ENCODE data around the gene IRAK1. TPM values are rescaled to one million over a fixed set of nuclear protein-coding genes. Genes with fewer than 3 reads are reported as not detected.
A peak's percentile ranks its signal among the peaks of the same experiment; 100 is the strongest.
"Not testable (repeated sequence)": the region's sequence is repeated elsewhere in the genome, so short reads cannot be mapped to it uniquely, and the experiment has no call there.

Gene IRAK1
- total and polyA plus RNA-seq, 9 donors, result 20.7 to 62.8 (median 53.9) TPM

- 82% methylated on average over 15 of the region's 17 CpGs for WGBS (ENCODE audit: insufficient coverage)
- Histone ChIP-seq H3K27me3 (ENCODE audit: control insufficient read depth, insufficient read depth, low read length) (peaks cover 60% of the 10 kb centered on the region), H3K4me1 (ENCODE audit: control insufficient read depth, insufficient read depth, low read length) (peaks cover 3% of the 10 kb centered on the region), H3K4me3 (ENCODE audit: low read length) (no peak overlapping the region), H3K36me3 (ENCODE audit: control insufficient read depth, insufficient read depth, low read length) (peaks cover 3% of the 10 kb centered on the region), H3K9me3 (replicated peaks; ENCODE audit: control insufficient read depth, low read depth, low read length) (no peaks in the 10 kb centered on the region), H3K27ac (ENCODE audit: low read length) (no peak overlapping the region)
- peak; percentile 43 for DNase-seq
Measured at GRCh38 chrX:154002215-154002719, 17.4 kb downstream of the IRAK1 start.

DNA sequence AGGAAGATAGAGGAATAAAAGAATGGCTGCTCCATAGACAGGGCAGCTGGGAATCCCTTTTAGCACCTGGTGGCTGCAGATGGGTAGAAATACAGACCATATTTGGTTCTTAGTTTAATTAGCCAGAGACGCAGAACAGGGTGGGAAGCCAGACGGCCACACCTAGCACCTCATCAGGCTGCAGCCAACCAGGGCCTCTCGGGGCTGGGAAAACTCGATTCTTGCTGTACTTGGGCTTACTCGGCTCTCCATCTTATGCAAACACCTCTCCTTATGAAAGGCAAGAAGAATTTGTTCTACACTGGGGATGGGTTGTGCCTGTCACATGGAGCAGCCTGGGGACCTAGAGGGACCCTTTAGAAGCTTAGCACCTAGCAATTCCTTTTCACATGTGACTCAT, 19.7 kb downstream of the IRAK1 start:
- Histone ChIP-seq H3K27me3 (ENCODE audit: control insufficient read depth, insufficient read depth, low read length) (peaks cover 52% of the 10 kb centered on the region), H3K36me3 (ENCODE audit: control insufficient read depth, insufficient read depth, low read length) (no peaks in the 10 kb centered on the region), H3K4me1 (ENCODE audit: control insufficient read depth, insufficient read depth, low read length) (peaks cover 3% of the 10 kb centered on the region), H3K4me3 (ENCODE audit: low read length) (no peak overlapping the region), H3K27ac (ENCODE audit: low read length) (no peak overlapping the region), H3K9me3 (replicated peaks; ENCODE audit: control insufficient read depth, low read depth, low read length) (no peaks in the 10 kb centered on the region)
- no peak for DNase-seq
- WGBS (ENCODE audit: insufficient coverage), result 51% methylated on average over 3 of the region's 5 CpGs

DNA sequence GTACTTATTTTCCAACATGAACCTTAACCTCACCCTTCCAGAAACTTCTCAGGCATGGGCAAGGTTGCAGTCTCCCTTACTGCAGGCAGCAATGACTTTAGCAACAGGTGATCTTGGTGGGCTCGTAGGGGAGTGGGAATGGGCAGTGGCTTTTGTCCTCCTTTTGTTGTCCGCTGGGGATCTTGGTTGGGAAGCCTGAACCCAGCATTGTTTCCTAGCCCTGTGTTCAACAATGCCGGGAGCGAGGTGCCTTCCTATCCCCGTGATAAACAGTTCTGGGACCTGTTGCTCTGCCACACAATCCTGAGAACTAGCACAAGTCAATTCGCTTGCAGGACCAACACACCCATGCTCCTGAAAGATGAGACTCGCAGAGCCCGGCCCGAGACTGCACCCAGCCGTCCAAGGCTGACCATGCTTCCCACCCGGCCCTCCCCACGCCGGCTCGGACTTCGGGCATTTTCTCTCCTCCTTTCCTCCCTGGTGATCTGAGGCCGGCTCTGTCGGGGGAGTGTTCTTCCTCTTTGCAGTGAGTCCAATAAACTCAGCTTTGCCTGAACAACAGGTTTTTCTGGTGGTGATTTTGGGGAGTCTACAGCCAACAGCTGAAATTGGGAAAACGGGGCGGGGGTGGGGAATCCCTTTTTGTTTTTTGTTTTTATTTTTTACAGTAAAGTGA, 20.2 kb downstream of the IRAK1 start:
- Histone ChIP-seq H3K27me3 (ENCODE audit: control insufficient read depth, insufficient read depth, low read length) (peaks cover 55% of the 10 kb centered on the region), H3K27ac (ENCODE audit: low read length) (no peak overlapping the region), H3K4me3 (ENCODE audit: low read length) (no peak overlapping the region), H3K9me3 (replicated peaks; ENCODE audit: control insufficient read depth, low read depth, low read length) (no peaks in the 10 kb centered on the region), H3K36me3 (ENCODE audit: control insufficient read depth, insufficient read depth, low read length) (no peaks in the 10 kb centered on the region), H3K4me1 (ENCODE audit: control insufficient read depth, insufficient read depth, low read length) (peaks cover 3% of the 10 kb centered on the region)
- DNase-seq, result no peak
- 71% methylated on average over 11 of the region's 19 CpGs for WGBS (ENCODE audit: insufficient coverage)

DNA sequence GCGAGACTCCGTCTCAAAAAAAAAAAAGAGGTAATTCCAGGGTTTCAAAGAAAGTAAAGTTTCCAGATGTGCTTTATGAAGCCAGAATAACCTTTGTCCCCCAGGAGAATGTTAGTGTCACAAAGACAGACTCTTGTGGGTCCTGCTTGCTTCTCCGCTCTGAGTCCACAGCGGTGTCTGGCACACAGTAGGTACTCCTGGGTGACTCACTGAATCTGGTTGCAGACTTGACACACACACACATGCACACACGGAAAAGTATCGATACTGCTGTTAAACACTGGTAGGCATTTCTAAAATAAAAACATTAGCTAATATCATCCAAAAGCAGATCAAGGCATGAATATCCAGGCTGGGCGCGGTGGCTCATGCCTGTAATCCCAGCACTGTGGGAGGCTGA, 24.2 kb downstream of the IRAK1 start:
- peaks cover 49% of the 10 kb centered on the region for H3K27me3 ChIP-seq (ENCODE audit: control insufficient read depth, insufficient read depth, low read length)
- 100% methylated on average over 2 of the region's 8 CpGs for WGBS (ENCODE audit: insufficient coverage)
- no peak overlapping the region for H3K4me3 ChIP-seq (ENCODE audit: low read length)
- DNase-seq, result no peak
- H3K4me1 ChIP-seq (ENCODE audit: control insufficient read depth, insufficient read depth, low read length), result peaks cover 3% of the 10 kb centered on the region
- H3K36me3 ChIP-seq (ENCODE audit: control insufficient read depth, insufficient read depth, low read length), result no peaks in the 10 kb centered on the region
- H3K27ac ChIP-seq (ENCODE audit: low read length), result no peak overlapping the region
- H3K9me3 ChIP-seq (replicated peaks; ENCODE audit: control insufficient read depth, low read depth, low read length), result no peaks in the 10 kb centered on the region

DNA sequence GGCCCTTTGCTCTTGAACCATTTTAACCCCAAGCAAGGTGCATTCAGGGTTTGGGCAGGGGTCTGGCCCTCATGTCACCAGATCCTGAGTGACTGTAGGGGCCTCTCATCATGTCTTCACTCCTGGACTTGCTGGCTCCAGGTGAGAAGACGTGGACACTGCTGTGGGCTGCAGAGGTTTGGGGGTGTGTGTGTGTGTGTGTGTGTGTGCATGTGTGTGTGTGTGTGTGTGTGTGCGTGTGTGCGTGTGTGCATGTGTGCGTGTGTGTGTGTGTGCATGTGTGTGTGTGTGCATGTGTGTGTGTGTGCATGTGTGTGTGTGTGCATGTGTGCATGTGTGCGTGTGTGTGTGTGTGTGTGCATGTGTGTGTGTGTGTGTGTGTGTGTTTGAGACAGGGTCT, 25.3 kb downstream of the IRAK1 start:
- not testable (repeated sequence) for DNase-seq; H3K9me3 ChIP-seq (replicated peaks; ENCODE audit: control insufficient read depth, low read depth, low read length); H3K27ac ChIP-seq (ENCODE audit: low read length); H3K4me3 ChIP-seq (ENCODE audit: low read length); H3K36me3 ChIP-seq (ENCODE audit: control insufficient read depth, insufficient read depth, low read length); H3K4me1 ChIP-seq (ENCODE audit: control insufficient read depth, insufficient read depth, low read length)
- WGBS (ENCODE audit: insufficient coverage), result no CpG with 5 or more reads among the region's 5 CpGs
- peaks cover 51% of the 10 kb centered on the region for H3K27me3 ChIP-seq (ENCODE audit: control insufficient read depth, insufficient read depth, low read length)

DNA sequence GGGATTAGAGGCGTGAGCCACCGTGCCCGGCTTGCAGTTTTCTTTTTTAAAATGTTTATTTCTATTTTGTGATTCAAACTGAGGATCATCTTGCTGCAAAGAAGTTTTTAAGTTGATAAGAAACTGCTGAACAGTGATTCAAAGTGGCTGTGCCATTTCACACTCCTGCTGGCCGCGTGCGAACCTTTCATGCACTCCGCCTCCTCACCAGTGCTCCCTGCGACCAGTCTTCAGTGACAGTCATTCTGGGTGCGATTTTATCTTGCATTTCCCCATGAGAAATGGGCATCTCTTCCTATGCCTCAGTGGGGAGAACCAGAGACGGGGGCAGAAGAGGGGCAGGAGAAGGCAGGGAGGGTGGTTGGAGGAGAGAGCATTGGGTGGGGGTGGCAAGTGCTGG, 25.7 kb downstream of the IRAK1 start:
- peaks cover 48% of the 10 kb centered on the region for H3K27me3 ChIP-seq (ENCODE audit: control insufficient read depth, insufficient read depth, low read length)
- DNase-seq, result no peak
- no peaks in the 10 kb centered on the region for H3K4me1 ChIP-seq (ENCODE audit: control insufficient read depth, insufficient read depth, low read length)
- no peaks in the 10 kb centered on the region for H3K36me3 ChIP-seq (ENCODE audit: control insufficient read depth, insufficient read depth, low read length)
- H3K27ac ChIP-seq (ENCODE audit: low read length), result no peak overlapping the region
- H3K9me3 ChIP-seq (replicated peaks; ENCODE audit: control insufficient read depth, low read depth, low read length), result no peaks in the 10 kb centered on the region
- WGBS (ENCODE audit: insufficient coverage), result 82% methylated on average over 8 of the region's 10 CpGs
- no peak overlapping the region for H3K4me3 ChIP-seq (ENCODE audit: low read length)

DNA sequence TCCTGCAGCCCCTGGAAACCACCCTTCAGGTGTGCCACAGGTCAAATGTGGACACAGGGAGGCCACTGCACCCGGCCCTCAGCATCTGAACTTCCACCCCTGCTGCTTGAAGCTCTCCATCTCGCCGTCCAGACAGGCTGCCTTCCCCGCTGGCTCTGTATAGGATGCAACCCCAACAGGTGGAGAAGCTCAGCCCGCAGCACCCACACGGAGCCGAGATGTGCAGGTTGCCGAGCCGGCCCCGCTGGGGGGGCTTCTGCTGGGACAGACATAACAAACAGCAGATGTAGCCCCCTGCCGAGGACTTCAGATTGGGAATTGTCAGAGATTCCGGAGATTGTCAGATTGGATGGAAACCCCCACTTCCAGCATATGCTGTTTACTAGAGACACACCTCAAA, 26.6 kb downstream of the IRAK1 start:
- no peaks in the 10 kb centered on the region for H3K36me3 ChIP-seq (ENCODE audit: control insufficient read depth, insufficient read depth, low read length)
- no peak overlapping the region for H3K4me3 ChIP-seq (ENCODE audit: low read length)
- no peaks in the 10 kb centered on the region for H3K4me1 ChIP-seq (ENCODE audit: control insufficient read depth, insufficient read depth, low read length)
- no peak overlapping the region for H3K27ac ChIP-seq (ENCODE audit: low read length)
- DNase-seq, result no peak
- 65% methylated on average over 10 of the region's 12 CpGs for WGBS (ENCODE audit: insufficient coverage)
- H3K9me3 ChIP-seq (replicated peaks; ENCODE audit: control insufficient read depth, low read depth, low read length), result no peaks in the 10 kb centered on the region
- H3K27me3 ChIP-seq (ENCODE audit: control insufficient read depth, insufficient read depth, low read length), result peaks cover 49% of the 10 kb centered on the region

GRCh38 chrX:153992180-153992579, 27.5 kb downstream of the IRAK1 start:
- no peak for DNase-seq
- 78% methylated on average over 6 of the region's 8 CpGs for WGBS (ENCODE audit: insufficient coverage)
- H3K9me3 ChIP-seq (replicated peaks; ENCODE audit: control insufficient read depth, low read depth, low read length), result no peaks in the 10 kb centered on the region
- H3K27me3 ChIP-seq (ENCODE audit: control insufficient read depth, insufficient read depth, low read length), result peaks cover 46% of the 10 kb centered on the region
- H3K27ac ChIP-seq (ENCODE audit: low read length), result no peak overlapping the region
- H3K4me1 ChIP-seq (ENCODE audit: control insufficient read depth, insufficient read depth, low read length), result no peaks in the 10 kb centered on the region
- no peak overlapping the region for H3K4me3 ChIP-seq (ENCODE audit: low read length)
- no peaks in the 10 kb centered on the region for H3K36me3 ChIP-seq (ENCODE audit: control insufficient read depth, insufficient read depth, low read length)

DNA sequence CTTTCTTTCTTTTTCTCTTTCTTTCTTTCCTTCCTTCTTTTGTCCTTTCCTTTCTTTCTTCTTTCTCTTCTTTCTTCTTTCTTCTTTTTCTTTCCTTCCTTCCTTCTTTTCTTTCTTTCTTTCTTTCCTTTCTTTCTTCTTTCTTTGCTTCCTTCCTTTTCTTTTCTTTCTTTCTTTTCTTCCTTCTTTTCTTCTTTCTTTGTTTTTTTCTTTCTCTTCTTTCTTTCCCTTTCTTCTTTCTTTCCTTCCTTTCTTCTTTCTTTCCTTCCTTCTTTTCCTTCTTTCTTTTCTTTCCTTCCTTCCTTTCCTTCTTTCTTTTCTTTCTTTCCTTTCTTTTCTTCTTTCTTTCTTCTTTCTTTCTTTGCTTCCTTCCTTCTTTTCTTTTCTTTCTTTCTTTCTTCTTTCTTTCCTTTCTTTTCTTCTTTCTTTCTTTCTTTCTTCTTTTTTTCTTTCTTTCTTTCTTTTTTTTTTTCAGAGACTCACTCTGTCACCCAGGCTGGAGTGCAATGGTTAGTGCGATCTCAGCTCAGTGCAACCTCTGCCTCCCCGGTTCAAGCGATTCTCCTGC, 28.6 kb downstream of the IRAK1 start:
- H3K4me3 ChIP-seq (ENCODE audit: low read length), result no peak overlapping the region
- no peaks in the 10 kb centered on the region for H3K9me3 ChIP-seq (replicated peaks; ENCODE audit: control insufficient read depth, low read depth, low read length)
- H3K4me1 ChIP-seq (ENCODE audit: control insufficient read depth, insufficient read depth, low read length), result no peaks in the 10 kb centered on the region
- peaks cover 52% of the 10 kb centered on the region for H3K27me3 ChIP-seq (ENCODE audit: control insufficient read depth, insufficient read depth, low read length)
- H3K27ac ChIP-seq (ENCODE audit: low read length), result no peak overlapping the region
- WGBS (ENCODE audit: insufficient coverage), result no CpG with 5 or more reads among the region's 3 CpGs
- no peaks in the 10 kb centered on the region for H3K36me3 ChIP-seq (ENCODE audit: control insufficient read depth, insufficient read depth, low read length)
- DNase-seq, result no peak

GRCh38 chrX:153989973-153990655, 29.6 kb downstream of the IRAK1 start:
- DNase-seq, result no peak
- H3K27me3 ChIP-seq (ENCODE audit: control insufficient read depth, insufficient read depth, low read length), result peaks cover 52% of the 10 kb centered on the region
- peaks cover 5% of the 10 kb centered on the region for H3K4me1 ChIP-seq (ENCODE audit: control insufficient read depth, insufficient read depth, low read length)
- no peaks in the 10 kb centered on the region for H3K36me3 ChIP-seq (ENCODE audit: control insufficient read depth, insufficient read depth, low read length)
- H3K27ac ChIP-seq (ENCODE audit: low read length), result no peak overlapping the region
- H3K9me3 ChIP-seq (replicated peaks; ENCODE audit: control insufficient read depth, low read depth, low read length), result no peaks in the 10 kb centered on the region
- 85% methylated on average over 10 of the region's 14 CpGs for WGBS (ENCODE audit: insufficient coverage)
- H3K4me3 ChIP-seq (ENCODE audit: low read length), result no peak overlapping the region

Measured in muscle of leg (tissue), 11 donors.